T-helper 9 cell (primary cell): ENCODE results near the gene ETS1.
A peak's percentile ranks its signal among the peaks of the same experiment; 100 is the strongest.

ENCODE experiments used
- DNase-seq: peaks from one replicate; pipeline ENCODE4 v3.0.0-alpha.2; 2020
- total RNA-seq, 2 donors: gene quantifications; one replicate each; lab custom pipeline; 2026; lab: John Stamatoyannopoulos, UW

Gene ETS1, protein sequence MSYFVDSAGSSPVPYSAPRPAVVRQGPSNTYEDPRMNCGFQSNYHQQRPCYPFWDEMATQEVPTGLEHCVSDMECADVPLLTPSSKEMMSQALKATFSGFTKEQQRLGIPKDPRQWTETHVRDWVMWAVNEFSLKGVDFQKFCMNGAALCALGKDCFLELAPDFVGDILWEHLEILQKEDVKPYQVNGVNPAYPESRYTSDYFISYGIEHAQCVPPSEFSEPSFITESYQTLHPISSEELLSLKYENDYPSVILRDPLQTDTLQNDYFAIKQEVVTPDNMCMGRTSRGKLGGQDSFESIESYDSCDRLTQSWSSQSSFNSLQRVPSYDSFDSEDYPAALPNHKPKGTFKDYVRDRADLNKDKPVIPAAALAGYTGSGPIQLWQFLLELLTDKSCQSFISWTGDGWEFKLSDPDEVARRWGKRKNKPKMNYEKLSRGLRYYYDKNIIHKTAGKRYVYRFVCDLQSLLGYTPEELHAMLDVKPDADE
- 1,439 to 1,582 reads per million in 2 donors for total RNA-seq

- no peak for DNase-seq
These were observed at the start of gene ETS1 for GRCh38 chr11:128587415-128587814. ETS1 (minus strand) TSS chr11:128587558; CDS start chr11:128573130, 14,428 bp downstream.

GRCh38 chr11:128634395-128634794 lies 47.0 kb upstream of the ETS1 start:
- DNase-seq: no peak

- no peak for DNase-seq
These were observed 46.1 kb upstream of the ETS1 start for GRCh38 chr11:128633384-128633965.

- no peak for DNase-seq
These were observed 44.9 kb upstream of the ETS1 start for GRCh38 chr11:128632141-128632791.

GRCh38 chr11:128630367-128631230 lies 43.2 kb upstream of the ETS1 start:
- DNase-seq: peak; percentile 95

GRCh38 chr11:128629516-128630106 lies 42.3 kb upstream of the ETS1 start:
- DNase-seq: no peak

GRCh38 chr11:128628686-128629085 lies 41.3 kb upstream of the ETS1 start:
- no peak for DNase-seq

DNA sequence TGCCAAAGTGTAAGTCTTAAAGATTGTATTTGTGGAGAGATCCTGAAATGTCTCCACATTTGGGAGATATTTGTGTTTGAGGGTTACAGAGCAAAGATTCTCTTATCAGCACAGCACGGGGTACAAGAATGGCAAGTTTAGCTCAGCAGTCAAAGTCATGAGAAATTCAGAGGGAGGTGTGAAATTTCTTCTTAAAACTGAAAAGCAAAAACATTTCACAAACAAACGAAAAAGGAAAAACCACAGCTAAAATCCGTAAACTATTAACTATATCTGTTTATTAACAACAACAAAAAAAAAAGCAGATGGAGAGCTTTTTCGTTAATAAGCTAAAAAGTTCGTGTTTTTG lies 40.9 kb upstream of the ETS1 start:
- DNase-seq: no peak

GRCh38 chr11:128627666-128628324 lies 40.4 kb upstream of the ETS1 start:
- DNase-seq: no peak

DNA sequence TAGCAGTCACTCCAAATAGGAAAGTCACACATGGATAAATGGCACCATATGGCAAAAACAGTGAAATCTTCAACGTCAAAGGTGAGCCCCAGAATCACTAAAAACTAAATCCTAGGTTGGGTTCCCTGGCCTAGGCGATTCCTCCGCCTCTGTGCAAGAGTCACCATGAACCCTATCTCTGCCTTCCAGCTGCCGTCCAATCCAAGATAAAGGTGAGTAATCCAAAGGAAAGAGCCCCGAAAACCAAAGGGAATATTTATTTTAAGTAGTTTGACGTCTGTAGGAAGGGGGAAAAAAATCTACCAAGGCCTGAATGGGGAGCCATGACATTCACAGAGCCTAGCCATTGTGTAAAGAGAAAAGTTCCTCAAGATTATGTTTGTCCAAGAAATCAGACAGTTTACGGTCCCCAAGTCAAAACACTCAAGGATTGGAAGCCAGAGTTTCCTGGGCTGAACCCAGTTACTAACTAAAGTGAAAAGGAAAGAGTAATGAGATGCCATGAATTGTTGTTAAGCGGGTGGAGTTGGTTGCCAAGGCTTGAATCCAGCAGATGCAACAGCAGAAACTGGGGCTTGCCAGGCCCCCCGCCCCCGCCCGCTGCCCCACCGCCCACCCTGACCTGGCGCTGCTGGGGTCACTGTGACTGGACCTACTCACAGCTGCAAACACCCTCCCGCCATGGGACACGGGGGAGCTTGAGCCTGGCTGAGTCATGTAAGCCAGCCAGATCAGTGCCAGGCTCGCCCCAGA lies 39.7 kb upstream of the ETS1 start:
- DNase-seq: no peak

- DNase-seq: no peak
These were observed 38.4 kb upstream of the ETS1 start for GRCh38 chr11:128625746-128626145.

DNA sequence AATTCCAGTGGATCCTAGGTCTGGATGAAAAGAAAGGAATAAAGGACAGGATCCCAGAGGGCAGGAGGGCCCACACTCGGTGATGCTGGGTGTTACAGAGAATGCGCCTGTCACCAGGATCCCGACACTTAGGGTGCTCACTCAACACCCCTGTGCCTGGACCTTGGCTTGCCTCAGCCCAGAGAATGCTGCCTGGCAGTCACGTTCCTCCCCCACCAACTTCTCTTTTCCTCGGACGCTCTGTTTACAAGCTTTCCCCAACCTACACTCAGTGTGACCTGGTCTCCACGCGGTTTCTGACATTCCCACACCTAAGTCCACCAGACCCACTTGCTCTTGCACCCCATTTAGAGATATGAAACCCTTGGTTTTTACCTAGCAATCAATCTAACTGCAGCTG lies 38.0 kb upstream of the ETS1 start:
- DNase-seq: no peak

GRCh38 chr11:128624269-128625175 lies 37.2 kb upstream of the ETS1 start:
- DNase-seq: peak; percentile 67

DNA sequence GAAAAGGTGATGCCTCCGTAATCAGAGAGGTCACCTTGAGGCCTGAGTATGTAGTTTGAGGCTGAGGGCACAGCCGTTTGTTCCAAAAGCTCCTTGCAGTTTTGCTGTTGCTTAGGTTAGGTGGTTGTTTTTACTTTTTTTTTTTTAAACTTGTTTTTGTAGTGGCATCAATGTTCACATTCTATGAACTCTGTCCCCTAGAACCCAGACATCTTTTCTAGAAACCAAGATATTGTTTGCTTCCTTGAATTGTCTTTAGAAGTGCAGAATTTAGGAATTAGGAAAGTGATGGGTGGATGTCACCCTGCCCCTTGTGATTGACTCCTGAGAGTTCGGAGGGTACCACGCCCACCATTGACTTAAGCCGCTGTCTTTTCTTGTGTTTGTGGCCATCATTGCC lies 35.7 kb upstream of the ETS1 start:
- no peak for DNase-seq

GRCh38 chr11:128621601-128622501 lies 34.5 kb upstream of the ETS1 start:
- DNase-seq: no peak

DNA sequence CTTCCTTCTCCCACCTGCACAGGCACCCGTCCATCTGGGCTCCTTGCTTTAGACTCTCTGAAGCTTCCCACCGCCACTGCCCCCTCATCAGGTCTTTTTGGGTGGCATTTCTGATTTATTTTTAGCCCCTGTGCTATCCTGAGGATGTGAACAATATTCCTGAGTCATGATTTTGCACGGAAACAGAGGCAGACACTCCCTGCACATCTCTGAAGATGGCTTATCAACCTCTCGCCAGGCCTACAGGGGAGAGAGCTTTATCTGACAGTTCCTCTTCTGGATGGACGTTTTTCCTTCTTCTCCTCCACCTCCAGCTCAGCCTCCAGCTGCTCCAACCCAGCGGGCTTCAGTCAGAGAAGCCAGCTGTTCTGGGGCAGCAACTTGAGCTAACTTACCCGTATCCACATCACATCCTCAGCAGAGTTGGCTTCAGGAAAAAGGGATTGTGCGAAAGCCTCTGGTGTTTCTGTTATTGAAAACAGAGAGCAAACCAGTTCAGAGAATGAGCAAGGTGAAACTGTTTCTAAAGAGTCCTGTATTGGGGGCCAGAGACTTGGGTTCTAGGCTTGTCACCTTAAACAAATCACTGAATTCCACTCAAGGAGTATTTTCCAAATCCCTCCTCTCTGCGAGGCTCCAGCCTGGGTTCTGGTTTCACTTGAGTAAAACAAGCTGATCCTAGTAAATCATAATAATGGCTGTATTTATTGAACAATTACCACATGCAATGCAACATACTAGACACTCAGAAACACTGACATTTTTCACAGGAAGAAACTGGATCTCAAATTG lies 33.1 kb upstream of the ETS1 start:
- DNase-seq: no peak

GRCh38 chr11:128619540-128620308 lies 32.4 kb upstream of the ETS1 start:
- no peak for DNase-seq
